Esophagus (tissue), 2 donors: Measurements from ENCODE around the gene MFSD12. TPM values are rescaled to one million over a fixed set of nuclear protein-coding genes. Genes with fewer than 3 reads are reported as not detected.
A peak's percentile ranks its signal among the peaks of the same experiment; 100 is the strongest.

ENCODE experiments used
- H3K27ac ChIP-seq, 2 donors: one replicate each; pipeline ENCODE4 v1.5.1; 2013; ENCODE audit warnings: low read depth in 2 of 2, mild to moderate bottlenecking in 2 of 2, inconsistent platforms in 1 of 2, low read length in 1 of 2, moderate library complexity in 1 of 2
- H3K27me3 ChIP-seq, 2 donors: one replicate each; pipeline ENCODE4 v1.6.1; 2013; ENCODE audit warnings: low read length in 2 of 2, control low read depth in 1 of 2, mild to moderate bottlenecking in 1 of 2; ENCODE audit not compliant: insufficient read depth in 2 of 2, control insufficient read depth in 1 of 2
- H3K36me3 ChIP-seq, 2 donors: one replicate each; pipeline ENCODE4 v1.6.1; 2013; ENCODE audit warnings: low read length in 1 of 2; ENCODE audit not compliant: control insufficient read depth in 2 of 2, insufficient read depth in 2 of 2
- H3K4me1 ChIP-seq, 2 donors: one replicate each; pipeline ENCODE4 v1.6.1; 2013; ENCODE audit warnings: low read length in 1 of 2; ENCODE audit not compliant: control insufficient read depth in 2 of 2, insufficient read depth in 2 of 2
- H3K4me3 ChIP-seq, 2 donors: one replicate each; pipeline ENCODE4 v1.5.1; 2013; ENCODE audit warnings: low read length in 2 of 2, mild to moderate bottlenecking in 2 of 2, low read depth in 1 of 2, moderate library complexity in 1 of 2
- H3K9me3 ChIP-seq, 2 donors: one replicate each; pipeline ENCODE4 v1.6.1; 2013; ENCODE audit warnings: mild to moderate bottlenecking in 2 of 2, low read depth in 1 of 2, low read length in 1 of 2, moderate library complexity in 1 of 2; ENCODE audit not compliant: control insufficient read depth in 2 of 2, insufficient read depth in 1 of 2
- WGBS, 2 donors: extraction: QIAGEN DNeasy Blood & Tissue Kit; methylation state at CpG; one replicate each; pipeline ENCODE4 v1.1.7; 2013; 5-methylcytosine and 5-hydroxymethylcytosine counted together
- polyA plus RNA-seq, 2 donors: library from polyadenylated mRNA; stranded (reverse); fragments of 200-250 nt; gene quantifications; one replicate each; pipeline ENCODE4 v1.2.3, GENCODE V29; 2013
- donor health status: healthy with polysubstance abuse.
- donor health status: Bipolar disorder and iron deficiency.

The MFSD12 gene
- polyA plus RNA-seq, 2 donors = 26.8 to 27.5 TPM

DNA sequence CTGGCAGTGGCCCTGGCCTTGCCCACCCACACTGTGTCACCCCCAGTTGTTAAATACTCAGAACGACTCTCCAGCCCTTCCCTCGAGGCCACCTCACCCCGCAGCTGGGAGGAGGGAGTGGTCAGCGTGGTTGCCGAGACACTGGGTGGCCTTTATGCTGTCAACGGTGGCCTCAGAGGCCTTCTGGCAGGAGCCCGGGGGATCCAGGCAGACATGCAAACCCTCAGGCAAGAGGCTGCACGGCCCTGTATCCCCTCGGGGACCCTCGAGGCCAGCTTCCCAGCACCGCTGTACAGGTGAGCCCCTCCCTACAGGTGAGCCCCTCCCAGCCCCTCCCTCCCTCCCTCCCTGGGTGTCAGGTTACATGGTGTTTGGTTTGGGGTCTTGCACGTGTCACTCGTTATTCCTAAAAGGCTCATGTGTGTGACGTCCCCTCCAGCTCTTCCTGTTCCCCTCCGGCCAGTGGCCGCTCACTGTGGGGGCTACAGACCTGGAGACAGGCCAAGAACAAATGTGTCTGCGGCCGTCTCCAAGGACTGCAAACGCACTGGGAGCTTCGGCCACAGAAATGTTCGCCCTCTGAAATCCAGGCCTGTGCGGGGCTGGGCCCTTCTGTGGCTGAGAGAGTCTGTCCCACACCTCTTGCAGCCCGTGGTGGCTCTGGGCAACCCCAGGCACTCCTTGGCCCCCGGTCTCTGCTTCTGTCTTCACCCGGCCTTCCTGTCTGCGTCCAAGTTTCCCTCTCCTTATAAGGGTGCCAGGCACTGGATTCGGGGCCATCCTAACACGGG is 18.2 kb downstream of the MFSD12 start, which contains the start of gene TEKTIP1:
TSS of gene TEKTIP1 (plus strand) at position 210 of the 791 bp plus-strand sequence. CDS start at position 214, 4 bp downstream.
- H3K36me3 ChIP-seq = peaks cover 12 to 26% of the 10 kb centered on the region in 2 donors
- H3K27me3 ChIP-seq = no peaks in the 10 kb centered on the region
- peak within 1 kb of the TSS in 1 of 2 donors; percentile 13 for H3K27ac ChIP-seq
- peaks cover 0 to 5% of the 10 kb centered on the region in 2 donors for H3K4me1 ChIP-seq
- 62 to 73% methylated on average over 28 of the region's 28 CpGs for WGBS, 2 donors
- H3K4me3 ChIP-seq = no peak within 1 kb of the TSS
- H3K9me3 ChIP-seq = no peaks in the 10 kb centered on the region

- no peak overlapping the region for H3K27ac ChIP-seq
- 80 to 81% methylated on average over 24 to 25 of the region's 25 CpGs for WGBS, 2 donors
- no peaks in the 10 kb centered on the region for H3K9me3 ChIP-seq
- no peak overlapping the region for H3K4me3 ChIP-seq
- H3K4me1 ChIP-seq = peaks cover 0 to 3% of the 10 kb centered on the region in 2 donors
- no peaks in the 10 kb centered on the region for H3K27me3 ChIP-seq
- H3K36me3 ChIP-seq = peaks cover 12 to 32% of the 10 kb centered on the region in 2 donors
These were observed 19.0 kb downstream of the MFSD12 start for GRCh38 chr19:3538258-3538929.

- Histone ChIP-seq H3K36me3 (peaks cover 18 to 40% of the 10 kb centered on the region in 2 donors), H3K27ac (peak overlapping the region in 1 of 2 donors; percentile 13), H3K9me3 (no peaks in the 10 kb centered on the region), H3K27me3 (no peaks in the 10 kb centered on the region), H3K4me1 (peaks cover 0 to 2% of the 10 kb centered on the region in 2 donors), H3K4me3 (no peak overlapping the region)
- 80 to 81% methylated on average over 22 of the region's 22 CpGs for WGBS, 2 donors
These were observed 19.7 kb downstream of the MFSD12 start for GRCh38 chr19:3537438-3538240.

GRCh38 chr19:3537101-3537437 is 20.3 kb downstream of the MFSD12 start:
- H3K36me3 ChIP-seq = peaks cover 21 to 46% of the 10 kb centered on the region in 2 donors
- no peaks in the 10 kb centered on the region for H3K27me3 ChIP-seq
- H3K9me3 ChIP-seq = no peaks in the 10 kb centered on the region
- peak overlapping the region in 1 of 2 donors; percentile 45 for H3K27ac ChIP-seq
- peaks cover 0 to 2% of the 10 kb centered on the region in 2 donors for H3K4me1 ChIP-seq
- 74 to 76% methylated on average over 13 of the region's 13 CpGs for WGBS, 2 donors
- H3K4me3 ChIP-seq = no peak overlapping the region

DNA sequence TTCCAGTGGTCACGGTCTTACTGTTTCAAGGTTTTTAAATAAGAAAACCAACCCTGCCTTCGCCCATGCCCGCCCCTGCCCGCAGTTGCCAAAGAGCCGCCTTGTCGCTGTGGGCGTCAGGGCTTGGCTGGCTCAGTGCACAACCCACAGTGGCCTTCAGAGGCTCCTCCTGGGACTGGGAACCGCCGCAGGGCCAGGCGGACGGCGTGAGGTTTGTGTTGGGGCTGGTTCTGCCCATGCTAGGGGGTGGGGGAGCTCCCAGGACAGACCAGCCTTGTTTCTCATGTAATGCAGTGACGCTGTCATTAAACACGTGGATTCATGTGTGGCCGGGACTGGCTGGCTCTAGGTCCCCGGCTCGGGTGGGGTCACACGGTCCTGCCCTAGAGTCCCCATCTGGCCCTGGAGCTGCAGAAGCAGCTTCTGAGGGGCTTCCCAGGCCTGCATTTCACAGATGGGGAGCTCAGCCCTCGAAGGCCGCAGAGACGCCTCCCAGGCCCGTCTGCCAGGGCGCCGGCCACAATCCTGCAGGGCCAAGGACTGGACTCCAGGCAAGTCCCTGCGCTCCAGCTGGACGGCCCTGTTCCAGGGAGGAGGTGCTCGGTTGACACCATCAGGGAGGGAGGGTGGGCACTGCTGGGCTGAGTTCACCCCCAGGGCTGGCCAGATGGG is 20.8 kb downstream of the MFSD12 start:
- 57 to 65% methylated on average over 27 of the region's 27 CpGs for WGBS, 2 donors
- Histone ChIP-seq H3K4me1 (peaks cover 0 to 2% of the 10 kb centered on the region in 2 donors), H3K36me3 (peaks cover 26 to 51% of the 10 kb centered on the region in 2 donors), H3K27ac (peak overlapping the region in 1 of 2 donors; percentile 45), H3K4me3 (no peak overlapping the region), H3K27me3 (no peaks in the 10 kb centered on the region), H3K9me3 (no peaks in the 10 kb centered on the region)

- no peak overlapping the region for H3K4me3 ChIP-seq
- peaks cover 0 to 2% of the 10 kb centered on the region in 2 donors for H3K4me1 ChIP-seq
- H3K27me3 ChIP-seq = no peaks in the 10 kb centered on the region
- no peaks in the 10 kb centered on the region for H3K9me3 ChIP-seq
- peaks cover 31 to 57% of the 10 kb centered on the region in 2 donors for H3K36me3 ChIP-seq
- WGBS, 2 donors = 75 to 84% methylated on average over 10 of the region's 10 CpGs
- H3K27ac ChIP-seq = peak overlapping the region in 1 of 2 donors; percentile 1
These were observed 21.4 kb downstream of the MFSD12 start for GRCh38 chr19:3535981-3536380.

DNA sequence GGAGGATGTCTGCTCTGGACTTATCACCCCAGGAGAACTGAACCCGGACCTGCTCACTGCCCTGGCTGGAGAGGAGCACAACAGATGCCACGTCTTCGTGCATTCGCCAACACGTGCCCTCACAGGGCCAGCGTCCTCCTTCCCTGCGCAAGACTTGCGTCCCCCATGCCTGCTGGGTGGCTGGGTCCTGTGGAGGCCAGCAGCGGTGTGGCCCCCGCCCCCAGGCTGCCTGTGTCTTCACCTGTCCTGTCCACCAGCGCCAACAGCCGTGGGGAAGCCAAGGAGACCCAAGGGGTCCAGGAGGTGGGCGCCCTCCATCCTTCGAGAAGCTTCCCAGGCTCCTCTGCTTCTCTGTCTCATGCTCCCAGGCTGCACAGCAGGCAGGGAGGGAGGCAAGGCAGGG is 21.8 kb downstream of the MFSD12 start:
- H3K27me3 ChIP-seq = no peaks in the 10 kb centered on the region
- no peak overlapping the region for H3K27ac ChIP-seq
- H3K4me3 ChIP-seq = no peak overlapping the region
- peaks cover 36 to 61% of the 10 kb centered on the region in 2 donors for H3K36me3 ChIP-seq
- H3K9me3 ChIP-seq = no peaks in the 10 kb centered on the region
- WGBS, 2 donors = 91 to 92% methylated on average over 14 of the region's 14 CpGs
- H3K4me1 ChIP-seq = peaks cover 0 to 2% of the 10 kb centered on the region in 2 donors

GRCh38 chr19:3535235-3535535 is 22.2 kb downstream of the MFSD12 start:
- H3K4me3 ChIP-seq = no peak overlapping the region
- WGBS, 2 donors = 91 to 96% methylated on average over 9 of the region's 9 CpGs
- no peak overlapping the region for H3K27ac ChIP-seq
- H3K4me1 ChIP-seq = peaks cover 0 to 2% of the 10 kb centered on the region in 2 donors
- no peaks in the 10 kb centered on the region for H3K27me3 ChIP-seq
- H3K9me3 ChIP-seq = no peaks in the 10 kb centered on the region
- peaks cover 36 to 64% of the 10 kb centered on the region in 2 donors for H3K36me3 ChIP-seq
